GM13977 (cell line): ENCODE data around the gene RNF208.
"Not testable (repeated sequence)": the region's sequence is repeated elsewhere in the genome, so short reads cannot be mapped to it uniquely, and the experiment has no call there.

Experiments
- DNase-seq: peaks from one replicate; pipeline ENCODE4 v3.0.0; 2012; ENCODE audit warnings: low spot score
- CTCF ChIP-seq: IDR thresholded peaks from 2 replicates; pipeline ENCODE4 v1.5.1; 2012; ENCODE audit warnings: mild to moderate bottlenecking, control low read depth; ENCODE audit not compliant: insufficient read depth; ENCODE audit errors: extremely low read depth, missing control alignments
- in situ Hi-C: fragments of 300-500 bp; cut with MboI; formaldehyde crosslinking; loops from one replicate; pipeline ENCODE4 v1.12.0; 2022; ENCODE audit warnings: low sequenced_read_pairs, low pct_unique_long_range_greater_than_20kb, mixed read lengths, inconsistent platforms; ENCODE audit not compliant: unreplicated experiment

RNF208 gene

GRCh38 chr9:137247916-137248175 is 25.8 kb upstream of the RNF208 start:
- no peak for TF ChIP-seq CTCF
- no peak for DNase-seq
- in situ Hi-C loops, result no loop called here

GRCh38 chr9:137247135-137247915 is 25.3 kb upstream of the RNF208 start:
- no peak for TF ChIP-seq CTCF
- DNase-seq, result no peak
- in situ Hi-C loops, result no loop called here

GRCh38 chr9:137245450-137246421 is 23.7 kb upstream of the RNF208 start:
- no peak for DNase-seq
- in situ Hi-C loops, result no loop called here
- TF ChIP-seq CTCF, result no peak

- no peak for TF ChIP-seq CTCF
- DNase-seq, result no peak
- in situ Hi-C loops, result no loop called here
Measured at GRCh38 chr9:137244486-137245449, 22.7 kb upstream of the RNF208 start.

GRCh38 chr9:137243626-137244485 is 21.8 kb upstream of the RNF208 start:
- DNase-seq, result no peak
- in situ Hi-C loops, result no loop called here
- no peak for TF ChIP-seq CTCF

GRCh38 chr9:137243266-137243625 is 21.2 kb upstream of the RNF208 start:
- DNase-seq, in situ Hi-C loops: not testable (repeated sequence)
